A204.1 (cell line): ENCODE data around the gene HDAC9.
"Not testable (repeated sequence)": the region's sequence is repeated elsewhere in the genome, so short reads cannot be mapped to it uniquely, and the experiment has no call there.

ENCODE experiments used
- FAIRE-seq: peaks from 2 replicates; lab custom pipeline; 2012; peaks lifted over from hg19 to GRCh38; lab: Jason Lieb, UNC

Gene HDAC9

DNA sequence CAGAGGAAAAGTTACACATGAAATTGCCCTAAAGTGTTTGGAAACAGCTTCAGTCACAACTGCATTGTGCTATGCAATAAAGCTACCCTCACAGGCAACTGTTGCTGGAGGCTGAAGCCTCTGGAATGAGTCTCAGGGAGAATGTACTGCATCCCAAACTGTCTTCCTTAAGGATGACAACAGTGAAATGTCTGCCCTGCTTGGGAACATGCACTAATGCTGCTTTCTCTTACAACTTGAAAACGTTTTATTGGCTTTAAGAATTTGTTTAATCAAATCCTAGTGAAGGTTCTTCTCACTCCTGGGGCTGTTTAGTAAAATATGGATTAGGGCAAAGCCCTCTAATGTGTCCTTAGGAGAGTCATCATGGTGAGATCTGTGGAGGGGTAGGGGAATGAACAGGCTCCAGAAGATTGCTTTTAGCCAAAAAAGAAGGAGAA lies 406.5 kb downstream of the HDAC9 start:
- FAIRE-seq = no peak

DNA sequence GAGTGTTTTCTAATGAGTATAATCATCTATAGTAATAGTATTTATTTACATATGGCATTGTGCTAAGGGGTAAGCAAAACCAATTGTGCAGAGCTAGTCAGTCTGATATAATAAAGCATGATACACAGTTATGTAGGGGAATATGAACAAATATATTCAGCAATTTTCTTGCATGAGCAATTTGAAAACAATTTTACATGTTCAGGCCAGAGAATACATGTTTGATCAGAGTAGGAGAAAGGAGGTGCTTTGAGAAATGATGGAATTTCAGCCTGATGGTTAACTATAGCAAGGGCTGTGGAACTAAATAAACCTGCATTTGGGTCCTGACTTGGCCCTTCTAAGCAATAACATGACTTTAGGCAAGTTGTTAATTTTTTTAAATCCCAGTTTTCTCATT lies 407.3 kb downstream of the HDAC9 start:
- no peak for FAIRE-seq

DNA sequence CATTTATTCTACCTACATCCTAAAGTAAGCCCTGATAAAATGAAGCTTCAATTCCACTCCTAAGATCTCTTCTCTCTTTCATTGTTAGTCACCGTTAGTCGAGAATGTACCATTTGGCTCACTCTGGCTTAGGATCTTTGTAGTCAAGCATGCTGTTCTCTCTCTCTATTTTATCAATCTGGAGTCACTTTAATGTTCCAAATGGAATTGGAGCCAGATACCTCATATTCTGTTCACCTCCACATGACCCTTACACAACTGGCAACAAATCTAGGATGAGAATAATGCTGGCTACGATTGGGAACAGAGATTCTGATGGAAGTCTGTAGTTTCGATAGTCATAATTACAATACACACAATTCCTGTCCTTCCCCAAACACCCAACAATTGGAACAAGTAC lies 408.1 kb downstream of the HDAC9 start:
- FAIRE-seq = no peak

DNA sequence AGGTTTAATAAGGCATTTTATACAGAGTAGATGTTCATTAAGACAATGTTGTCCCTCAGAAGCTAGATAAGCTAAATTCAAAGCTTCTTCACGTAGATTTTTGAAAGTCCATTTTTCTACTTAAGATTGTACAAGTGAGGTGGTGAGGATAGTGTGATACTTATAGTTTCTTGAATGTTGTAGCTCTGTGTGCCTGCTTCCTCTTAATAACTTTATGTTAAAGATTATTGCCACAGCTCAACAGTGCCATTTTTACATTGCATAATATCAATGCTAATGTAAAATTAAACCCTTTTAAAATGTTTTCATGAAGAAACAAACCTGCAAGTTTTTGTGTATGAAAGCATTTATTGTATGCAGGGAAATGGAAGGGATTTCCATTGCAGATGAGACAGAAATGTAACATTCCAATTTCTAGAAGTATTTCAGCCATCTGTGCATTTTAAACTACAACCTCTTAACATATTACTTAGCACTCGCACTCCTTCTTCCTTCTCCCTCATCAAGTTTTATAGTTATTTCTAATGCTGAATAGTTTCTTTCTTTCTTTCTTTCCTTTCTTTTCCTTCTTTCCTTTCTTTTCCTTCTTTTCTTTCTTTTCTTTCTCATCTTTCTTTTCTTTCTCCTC lies 409.9 kb downstream of the HDAC9 start:
- FAIRE-seq = no peak

DNA sequence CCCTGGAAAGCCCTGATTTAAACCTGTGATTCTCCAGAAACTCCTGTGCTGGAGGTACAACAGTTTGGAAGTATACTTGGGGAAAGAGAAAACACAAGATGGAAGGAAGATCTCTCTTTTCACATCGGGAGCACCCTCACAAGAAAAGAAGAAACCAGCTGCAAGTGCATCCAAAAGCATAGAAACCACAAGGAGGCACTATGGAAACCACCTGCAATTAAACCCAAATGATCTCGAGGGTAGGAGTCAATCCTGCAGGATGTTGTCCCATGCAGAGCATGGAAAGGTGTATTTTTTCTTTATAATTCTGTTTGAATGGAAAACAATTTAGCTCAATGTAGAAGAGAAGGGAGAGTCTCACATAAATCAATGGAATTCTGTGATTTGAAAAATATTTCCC lies 411.4 kb downstream of the HDAC9 start:
- no peak for FAIRE-seq

DNA sequence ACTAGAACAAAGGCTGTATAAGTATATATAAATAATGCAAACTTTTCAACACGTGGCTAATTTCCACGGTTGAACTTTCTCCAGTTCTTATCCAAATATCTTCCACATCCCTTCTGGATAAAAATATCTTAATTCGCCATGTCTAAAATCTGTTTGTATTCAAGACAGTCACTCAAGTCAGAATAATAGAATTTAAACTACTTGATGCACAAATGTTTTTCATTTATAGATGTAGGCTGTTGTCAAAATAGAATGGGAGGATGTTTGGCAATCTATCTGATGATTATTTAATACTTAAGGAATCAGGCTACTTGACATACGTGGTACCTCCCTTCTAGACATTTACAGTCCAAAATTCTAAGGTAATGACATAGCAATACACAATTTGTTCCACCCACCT lies 417.6 kb downstream of the HDAC9 start:
- FAIRE-seq = no peak

DNA sequence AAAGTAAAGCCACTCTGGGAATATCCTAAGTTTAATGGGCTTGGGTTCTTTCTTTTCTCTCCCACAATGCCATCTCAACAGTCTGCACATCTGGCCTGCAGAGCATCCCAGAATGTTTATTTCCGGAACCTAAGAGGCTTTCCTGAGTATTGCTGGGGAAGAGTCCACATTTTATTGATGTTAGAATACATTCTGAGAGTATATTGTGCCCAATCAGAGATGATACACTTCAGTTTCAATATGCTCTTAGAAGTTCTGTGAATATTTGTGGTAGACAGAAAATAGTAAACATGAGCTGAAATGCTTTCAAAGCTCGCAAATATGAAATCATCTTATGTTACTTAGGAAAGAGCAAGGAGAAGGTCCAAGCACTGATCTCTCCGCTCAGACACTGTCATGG lies 421.3 kb downstream of the HDAC9 start:
- FAIRE-seq = no peak

DNA sequence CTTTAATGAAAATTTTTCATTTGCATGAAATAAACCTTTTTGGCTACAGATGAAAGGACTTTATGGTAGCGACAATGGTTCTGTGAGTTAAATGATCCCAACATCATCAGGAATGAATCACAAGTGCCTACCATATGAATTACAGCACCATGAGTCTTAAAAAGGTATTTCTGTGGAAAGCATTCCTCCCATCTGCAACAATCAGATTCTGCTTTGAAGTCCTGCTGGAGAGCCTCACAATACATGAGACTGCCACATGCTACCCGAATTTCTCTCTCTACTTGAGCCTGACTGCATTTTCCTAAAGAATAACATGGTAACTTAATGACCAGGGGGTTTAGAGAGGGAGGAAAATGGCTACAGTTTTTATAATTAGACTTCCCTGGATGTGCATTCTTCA lies 431.6 kb downstream of the HDAC9 start:
- FAIRE-seq = no peak

DNA sequence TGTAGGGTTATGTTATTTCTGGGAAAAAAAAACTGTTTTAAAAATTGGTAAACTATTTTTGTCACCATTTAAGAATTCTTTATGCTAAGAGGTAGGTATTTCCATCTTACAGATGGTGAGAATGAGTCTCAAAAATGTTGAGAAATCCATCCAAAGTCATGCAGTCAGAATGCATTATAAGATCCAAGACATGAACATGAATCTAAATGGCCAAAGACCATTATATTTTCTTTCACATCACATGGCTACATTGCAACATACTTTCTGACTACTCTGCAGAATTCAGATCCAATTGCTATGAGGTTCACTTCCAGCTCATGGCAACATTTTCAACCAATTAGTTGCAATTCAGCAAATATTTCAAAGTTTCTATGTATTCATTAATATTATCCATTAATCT lies 440.7 kb downstream of the HDAC9 start:
- FAIRE-seq = no peak

DNA sequence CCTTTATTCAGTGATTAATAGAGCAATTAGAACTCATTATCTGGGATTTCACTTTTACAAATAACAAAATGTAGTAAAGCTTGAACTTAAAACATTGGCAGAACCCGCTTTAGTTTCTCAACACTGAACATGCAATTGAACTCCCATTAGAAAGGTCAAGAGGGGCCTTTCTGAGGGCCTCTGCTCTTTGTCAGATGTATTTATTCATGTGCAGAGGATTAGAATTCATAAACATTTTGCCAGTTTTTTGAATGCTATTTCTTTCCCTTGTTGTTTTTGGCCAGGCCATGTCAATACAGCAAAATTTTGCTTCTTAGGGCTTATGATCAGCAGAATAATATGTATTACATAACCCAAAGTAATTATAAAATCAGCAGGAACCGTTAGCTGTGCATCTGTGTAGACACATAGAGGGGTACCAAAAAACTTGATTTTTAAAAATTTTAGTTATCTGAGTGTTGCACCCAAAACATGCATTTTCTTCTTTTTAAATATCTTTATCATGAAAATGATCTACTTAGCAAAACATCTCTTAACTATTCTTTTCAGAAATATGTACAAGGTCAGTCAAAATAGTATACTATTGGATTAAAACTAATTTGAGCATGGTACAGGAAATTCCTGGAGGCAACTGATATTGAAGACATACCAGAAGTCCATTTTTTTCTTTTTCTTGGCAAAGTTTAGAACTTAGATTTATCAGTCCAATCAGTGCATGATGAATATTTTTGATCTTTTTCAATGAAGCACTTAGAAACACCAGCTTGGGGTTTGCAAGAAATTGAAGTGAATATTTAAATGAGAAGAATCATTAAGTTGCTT lies 444.4 kb downstream of the HDAC9 start:
- no peak for FAIRE-seq

DNA sequence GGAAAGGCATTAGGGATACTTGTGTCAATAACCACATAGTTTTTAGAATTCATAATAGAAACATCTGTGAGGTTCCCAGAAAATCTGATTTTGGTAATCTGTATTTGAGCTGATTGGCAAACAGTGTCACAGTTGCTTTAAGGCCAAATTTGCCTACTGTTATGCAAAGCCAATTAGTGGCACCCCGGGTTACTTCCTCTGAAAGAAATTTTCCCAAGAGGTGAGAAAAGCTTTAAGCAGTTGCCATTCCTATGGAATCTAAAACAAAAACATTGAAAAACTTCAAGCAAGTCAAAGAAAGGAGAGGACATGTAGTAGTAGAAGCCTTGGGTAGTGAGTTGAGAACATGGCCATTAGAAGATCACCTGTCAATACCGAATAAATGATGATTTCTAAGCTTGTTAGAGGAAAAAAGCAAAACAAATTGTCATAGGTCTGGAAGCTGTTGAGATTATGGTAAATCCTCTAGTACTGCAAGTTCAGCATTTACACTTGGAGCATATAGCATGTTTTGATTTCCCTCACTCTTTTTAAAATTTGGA lies 445.1 kb downstream of the HDAC9 start:
- FAIRE-seq = no peak

DNA sequence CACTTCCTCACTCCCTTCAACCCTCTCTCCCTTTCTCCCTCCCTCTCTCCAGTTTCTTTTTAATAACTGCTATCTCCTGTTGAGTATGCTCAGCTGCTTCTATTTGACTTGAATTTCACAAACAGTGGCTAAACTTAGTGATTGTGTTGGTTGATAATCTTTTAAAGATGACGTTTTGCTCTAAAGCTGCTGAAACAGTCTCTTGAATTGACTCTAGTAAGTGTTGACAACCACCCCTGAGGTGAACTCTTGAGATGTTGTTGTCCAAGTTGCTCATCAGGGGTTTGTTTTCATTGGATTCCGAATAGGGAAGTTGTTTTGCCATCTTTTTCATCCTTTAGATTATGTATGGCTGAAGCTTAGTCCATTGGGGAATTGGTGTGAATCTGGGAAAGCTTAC lies 445.7 kb downstream of the HDAC9 start:
- no peak for FAIRE-seq

DNA sequence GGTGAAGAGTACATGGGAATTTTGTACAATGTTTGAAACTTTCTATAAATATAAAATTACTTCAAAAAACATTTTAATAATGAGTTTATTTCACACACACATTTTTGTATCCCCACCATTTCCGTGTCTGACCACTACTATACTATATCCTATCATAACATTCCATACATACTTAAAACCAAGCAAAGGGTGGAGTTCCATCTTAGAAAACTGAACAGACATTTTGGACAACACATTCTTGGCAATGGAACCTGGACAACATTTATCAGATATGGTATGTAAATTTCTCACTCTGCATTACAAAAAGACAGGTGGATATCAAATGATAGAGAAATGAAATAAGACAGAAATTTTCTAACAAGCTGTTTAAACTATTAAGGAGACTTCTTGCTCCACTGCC lies 453.0 kb downstream of the HDAC9 start:
- no peak for FAIRE-seq

DNA sequence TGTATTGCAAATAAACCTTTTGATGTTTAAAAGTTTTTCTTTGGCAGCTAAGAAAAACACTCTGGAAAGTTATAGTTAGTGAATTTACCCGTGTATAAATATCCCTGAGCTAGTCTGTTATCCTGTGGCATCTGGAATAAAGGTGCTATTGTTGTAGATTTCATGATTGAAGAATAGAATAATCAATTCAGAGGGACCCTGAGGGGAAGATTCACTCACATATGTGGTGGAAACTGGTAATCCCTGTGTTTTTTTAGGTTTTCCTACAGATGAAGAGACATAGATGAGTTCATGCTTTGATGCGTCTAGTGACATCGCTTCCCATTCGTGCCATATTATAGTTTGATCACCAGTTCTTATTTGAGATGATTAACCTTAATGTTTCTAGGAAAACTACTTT lies 457.3 kb downstream of the HDAC9 start:
- FAIRE-seq = no peak

DNA sequence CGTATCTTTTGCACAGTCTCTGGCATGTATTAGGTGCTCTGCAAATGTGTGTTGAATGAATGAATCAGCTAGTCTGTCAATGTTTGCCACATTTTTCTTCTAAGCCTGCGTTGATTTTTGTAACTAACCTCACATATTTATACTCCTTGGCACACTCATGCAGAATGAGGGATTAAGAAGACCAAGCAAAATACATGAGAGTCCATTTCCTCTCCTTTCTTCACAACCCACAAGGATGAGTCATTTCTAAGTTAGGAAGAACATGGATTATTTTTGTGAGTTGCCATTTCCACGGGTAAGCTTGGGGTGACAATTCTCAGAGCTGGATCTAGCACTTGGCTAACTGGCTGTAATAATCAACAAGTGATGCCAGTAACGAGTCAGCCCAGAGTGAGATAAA lies 463.1 kb downstream of the HDAC9 start:
- FAIRE-seq = no peak

DNA sequence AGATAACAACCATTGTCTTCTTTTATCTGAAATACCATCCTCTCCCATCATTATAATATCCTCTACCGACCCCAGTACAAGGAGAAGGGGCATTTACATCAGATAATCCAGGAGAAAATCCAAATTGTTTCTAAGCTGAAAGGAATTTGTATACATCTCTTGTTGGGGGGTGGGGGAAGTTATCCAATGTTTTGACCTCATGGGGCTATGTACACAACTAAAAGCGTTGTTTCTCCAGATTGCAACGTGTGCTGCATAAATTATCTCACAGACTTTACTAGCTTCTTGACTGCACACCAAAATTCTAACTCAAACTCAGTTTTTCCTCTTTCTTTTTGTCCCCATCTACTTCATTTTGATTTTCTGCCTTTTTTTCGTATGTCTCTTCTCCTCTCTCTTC lies 465.2 kb downstream of the HDAC9 start:
- no peak for FAIRE-seq

DNA sequence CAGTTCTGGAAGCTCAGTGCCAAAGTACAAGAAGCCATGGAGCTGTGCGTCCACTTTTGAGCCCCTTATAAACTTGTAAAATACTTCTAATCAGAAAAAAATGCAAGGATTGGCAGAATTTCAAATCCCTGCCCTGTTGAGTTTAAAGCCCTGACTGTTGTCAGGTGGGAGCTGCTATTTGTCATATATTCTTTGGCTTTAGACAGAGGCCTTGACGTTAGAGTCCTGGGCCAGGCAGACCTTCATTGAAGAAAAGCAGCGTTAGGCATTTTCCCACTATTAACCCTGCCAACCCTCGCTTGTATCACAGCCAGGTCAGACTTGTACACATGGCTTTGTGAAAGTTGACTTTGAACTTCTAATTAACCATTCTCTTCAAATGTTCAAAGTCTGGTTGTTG lies 466.5 kb downstream of the HDAC9 start:
- FAIRE-seq = no peak

DNA sequence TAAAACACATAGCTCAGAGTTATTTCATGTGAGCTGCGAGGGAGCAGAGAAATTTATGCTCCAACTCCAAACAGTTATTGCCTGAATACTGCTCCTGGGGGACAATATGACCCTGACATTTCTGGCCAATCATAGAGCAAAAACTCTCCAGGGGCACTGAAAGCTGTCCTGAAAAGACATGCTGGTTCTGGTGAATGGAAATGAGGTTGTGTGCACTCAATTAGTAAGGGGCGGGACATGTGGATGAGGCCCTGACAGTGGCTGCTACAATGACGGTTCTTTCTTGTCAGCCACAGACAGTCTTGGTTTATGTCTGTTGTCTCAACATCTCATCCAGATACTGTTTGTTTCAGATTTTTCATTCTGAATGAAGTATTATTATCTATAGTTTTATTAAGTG lies 470.1 kb downstream of the HDAC9 start:
- no peak for FAIRE-seq

DNA sequence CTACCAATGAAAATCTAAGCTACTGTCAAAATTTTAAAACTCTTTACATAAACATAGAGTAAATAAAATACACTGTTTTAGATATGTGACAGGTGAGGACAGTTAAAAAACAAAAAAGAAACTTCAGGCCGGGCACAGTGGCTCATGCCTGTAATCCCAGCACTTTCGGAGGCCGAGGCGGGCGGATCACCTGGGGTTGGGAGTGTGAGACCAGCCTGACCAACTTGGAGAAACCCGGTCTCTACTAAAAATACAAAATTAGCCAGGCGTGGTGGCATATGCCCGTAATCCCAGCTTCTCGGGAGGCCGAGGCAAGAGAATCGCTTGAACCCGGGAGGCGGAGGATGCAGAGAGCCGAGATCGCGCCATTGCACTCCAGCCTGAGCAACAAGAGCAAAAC lies 472.2 kb downstream of the HDAC9 start:
- FAIRE-seq = not testable (repeated sequence)

DNA sequence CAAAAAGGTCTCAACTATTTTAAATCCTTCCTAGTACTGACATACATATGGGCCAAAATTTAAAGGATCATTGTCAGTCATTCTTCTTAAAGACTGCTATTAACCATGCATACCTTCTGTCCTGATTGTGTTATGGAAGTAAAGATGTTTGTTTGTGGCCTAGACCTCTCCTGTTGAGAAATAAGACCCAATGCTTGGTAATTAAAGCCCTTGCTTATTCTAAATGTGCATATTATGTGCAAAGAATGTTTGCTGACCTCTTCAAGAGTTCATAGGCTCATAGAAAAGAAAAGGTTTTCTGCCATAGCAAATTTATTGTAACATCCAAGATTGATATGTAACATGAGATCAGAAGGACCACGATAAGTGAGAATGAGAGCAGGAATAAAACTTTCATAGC lies 476.3 kb downstream of the HDAC9 start:
- no peak for FAIRE-seq

DNA sequence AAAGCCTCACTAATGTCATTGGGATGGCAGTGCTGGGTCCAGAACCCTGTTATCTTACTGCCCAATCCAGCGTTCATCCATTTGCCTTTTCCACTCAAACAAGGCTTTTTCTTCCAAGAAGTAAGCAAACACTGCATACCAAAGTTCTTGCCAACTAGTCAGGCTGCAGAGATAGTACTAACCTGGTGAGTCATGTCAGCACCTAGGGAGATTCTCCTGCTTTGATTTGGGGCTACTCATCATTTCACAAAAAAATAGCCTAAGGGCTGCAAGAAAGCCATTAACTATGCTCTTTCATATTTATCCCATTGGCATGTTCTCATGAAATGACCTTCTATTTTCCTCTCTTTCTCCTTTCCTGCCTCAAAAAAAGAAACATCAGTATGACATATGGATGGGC lies 479.3 kb downstream of the HDAC9 start:
- FAIRE-seq = no peak

DNA sequence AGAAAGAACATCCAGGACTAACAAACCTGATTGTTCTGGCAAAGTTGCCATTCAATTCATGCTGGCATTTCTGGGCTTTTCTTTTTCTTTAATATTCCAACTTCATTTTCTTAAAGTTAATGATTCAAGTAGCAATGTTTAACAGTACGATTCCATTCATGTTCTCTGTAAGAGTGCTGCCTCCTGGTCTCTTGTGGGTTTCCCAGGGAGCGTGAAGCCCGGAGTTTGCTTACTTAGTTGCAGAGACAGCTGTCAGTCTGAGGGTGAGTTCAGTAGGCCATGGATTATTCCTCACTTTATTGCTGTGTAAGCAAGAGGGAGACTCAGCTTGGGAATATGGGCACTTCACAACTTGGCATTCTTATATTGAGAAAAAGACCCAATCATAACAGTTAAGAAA lies 479.7 kb downstream of the HDAC9 start:
- no peak for FAIRE-seq

DNA sequence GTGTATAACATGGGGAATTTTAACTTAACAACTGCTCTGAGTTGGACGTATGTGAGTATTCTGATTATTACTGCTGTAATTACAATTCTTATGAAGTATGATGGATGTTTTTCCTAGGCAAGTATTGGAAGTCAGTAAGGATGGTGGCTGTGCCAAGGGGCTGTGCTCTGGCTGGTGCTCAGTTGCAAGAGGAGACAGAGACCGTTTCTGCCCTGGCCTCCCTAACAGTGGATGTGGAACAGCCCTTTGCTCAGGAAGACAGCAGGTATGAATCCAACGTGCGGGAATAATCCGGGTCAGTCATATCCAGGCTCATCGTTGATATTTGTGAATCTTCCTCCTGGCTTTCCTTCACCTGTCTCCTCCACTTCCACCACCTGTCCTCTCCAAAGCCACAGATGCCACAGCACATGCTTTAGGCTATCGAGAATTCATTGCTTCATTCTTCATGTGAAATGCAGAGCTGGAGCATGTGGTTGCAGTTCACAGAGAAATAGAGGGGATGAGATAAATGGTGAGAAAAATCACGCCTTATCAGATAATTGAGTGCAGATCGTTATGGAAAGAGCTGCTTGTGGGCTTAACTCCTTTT lies 480.2 kb downstream of the HDAC9 start:
- FAIRE-seq = no peak
